Loucy (cell line): ENCODE data around the gene C1orf53.

Experiments used
- H2AFZ ChIP-seq: fragments of 200-600 bp; sonication (generic); 2 replicates; pipeline ENCODE4 v1.6.0; 2016; ENCODE audit warnings: antibody characterized with exemption, mild to moderate bottlenecking, low read length, moderate library complexity
- H3F3A ChIP-seq: fragments of 200-600 bp; 2 replicates; pipeline ENCODE4 v1.6.0; 2016; ENCODE audit warnings: antibody characterized with exemption, low read depth, mild to moderate bottlenecking
- H3K27me3 ChIP-seq: fragments of 200-600 bp; sonication (generic); 2 replicates; pipeline ENCODE4 v1.6.1; 2014; ENCODE audit warnings: low read length, mild to moderate bottlenecking; ENCODE audit not compliant: insufficient read depth, poor library complexity, severe bottlenecking
- H3K36me3 ChIP-seq: fragments of 200-600 bp; sonication (generic); 2 replicates; pipeline ENCODE4 v1.6.1; 2016; ENCODE audit warnings: low read length; ENCODE audit not compliant: insufficient read depth
- H3K4me1 ChIP-seq: fragments of 200-600 bp; sonication (generic); 2 replicates; pipeline ENCODE4 v1.5.1; 2014; ENCODE audit warnings: low read length, mild to moderate bottlenecking; ENCODE audit not compliant: insufficient read depth, poor library complexity, severe bottlenecking
- H3K4me2 ChIP-seq: fragments of 200-600 bp; sonication (generic); 2 replicates; pipeline ENCODE4 v1.6.0; 2014; ENCODE audit warnings: antibody characterized with exemption, low read length, low read depth, mild to moderate bottlenecking; ENCODE audit not compliant: poor library complexity, severe bottlenecking
- H3K4me3 ChIP-seq: fragments of 200-600 bp; sonication (generic); 2 replicates; pipeline ENCODE4 v1.5.1; 2014; ENCODE audit warnings: low read length, mild to moderate bottlenecking, mixed read lengths; ENCODE audit not compliant: poor library complexity, severe bottlenecking
- H3K79me2 ChIP-seq: fragments of 200-600 bp; sonication (generic); 2 replicates; pipeline ENCODE4 v1.6.1; 2014; ENCODE audit warnings: low read length; ENCODE audit not compliant: insufficient read depth
- H3K9ac ChIP-seq: fragments of 200-600 bp; sonication (generic); 2 replicates; pipeline ENCODE4 v1.6.0; 2014; ENCODE audit warnings: mild to moderate bottlenecking, low read depth, low read length, moderate library complexity; ENCODE audit not compliant: poor library complexity, severe bottlenecking
- H3K9me2 ChIP-seq: fragments of 200-600 bp; sonication (generic); replicated peaks from 2 replicates; pipeline ENCODE4 v1.6.1; 2016; ENCODE audit warnings: low read depth, low read length, mixed read lengths
- H3K9me3 ChIP-seq: fragments of 200-600 bp; sonication (generic); 2 replicates; pipeline ENCODE4 v1.6.1; 2014; ENCODE audit warnings: mild to moderate bottlenecking, antibody characterized with exemption, low read length, low read depth; ENCODE audit not compliant: insufficient read depth
- H4K20me1 ChIP-seq: fragments of 200-600 bp; sonication (generic); 2 replicates; pipeline ENCODE4 v1.6.0; 2014; ENCODE audit warnings: antibody characterized with exemption, low read length, mild to moderate bottlenecking; ENCODE audit not compliant: insufficient read depth, poor library complexity, severe bottlenecking
- EZH2phosphoT487 ChIP-seq: fragments of 200-600 bp; IDR thresholded peaks from 2 replicates; pipeline ENCODE4 v1.6.1; 2018; ENCODE audit warnings: antibody characterized with exemption, mild to moderate bottlenecking, moderate library complexity, borderline replicate concordance
- TF ChIP-seq, protein P1 (sequence below): fragments of 200-600 bp; sonication (generic); conservative IDR thresholded peaks from 2 replicates; pipeline ENCODE4 v1.5.1; 2014; ENCODE audit warnings: mild to moderate bottlenecking, antibody characterized with exemption, low read length

Gene C1orf53

DNA sequence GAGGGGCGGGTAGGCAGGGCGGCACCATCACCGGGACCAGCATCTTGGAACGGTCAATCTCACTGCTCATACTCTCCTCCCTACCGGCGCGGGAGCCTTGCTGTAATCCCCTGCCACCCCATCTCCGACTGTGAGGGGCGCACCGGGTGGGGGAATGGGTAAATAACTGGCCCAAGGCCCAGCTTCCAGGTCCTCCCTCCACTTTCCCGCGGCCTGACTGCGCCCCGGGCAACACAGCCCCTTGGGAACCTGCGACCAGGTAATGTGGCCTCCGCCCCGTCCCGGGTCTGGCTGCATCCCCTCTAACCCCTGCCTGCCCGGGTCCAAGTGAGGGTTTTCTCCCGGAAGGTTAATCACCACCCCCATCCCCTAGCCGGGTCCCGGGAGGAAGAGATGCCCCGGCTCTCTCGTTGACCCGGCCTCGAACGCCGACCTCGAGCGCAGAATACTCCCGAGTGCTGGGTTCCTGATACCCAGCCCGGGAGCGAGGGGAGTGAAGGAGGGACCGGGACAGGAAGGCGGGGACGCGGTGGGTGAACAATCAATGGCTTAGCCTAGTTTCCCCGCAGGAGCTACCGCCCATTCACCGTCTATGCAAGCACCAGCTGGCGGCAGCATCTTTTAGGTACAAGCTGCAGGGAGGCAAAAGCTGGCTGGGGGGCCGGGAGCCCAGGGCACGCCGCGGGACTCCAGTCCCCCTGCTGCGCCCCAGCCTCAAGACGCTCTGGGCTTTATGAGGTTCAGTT lies 8.9 kb downstream of the C1orf53 start:
- no peaks in the 10 kb centered on the region for H3K9me3 ChIP-seq
- H3F3A ChIP-seq = no peaks in the 10 kb centered on the region; the same call in 1 of the 2 replicates
- no peaks in the 10 kb centered on the region for H3K36me3 ChIP-seq
- TF ChIP-seq EZH2phosphoT487 = no peak
- TF ChIP-seq, protein P1, sequence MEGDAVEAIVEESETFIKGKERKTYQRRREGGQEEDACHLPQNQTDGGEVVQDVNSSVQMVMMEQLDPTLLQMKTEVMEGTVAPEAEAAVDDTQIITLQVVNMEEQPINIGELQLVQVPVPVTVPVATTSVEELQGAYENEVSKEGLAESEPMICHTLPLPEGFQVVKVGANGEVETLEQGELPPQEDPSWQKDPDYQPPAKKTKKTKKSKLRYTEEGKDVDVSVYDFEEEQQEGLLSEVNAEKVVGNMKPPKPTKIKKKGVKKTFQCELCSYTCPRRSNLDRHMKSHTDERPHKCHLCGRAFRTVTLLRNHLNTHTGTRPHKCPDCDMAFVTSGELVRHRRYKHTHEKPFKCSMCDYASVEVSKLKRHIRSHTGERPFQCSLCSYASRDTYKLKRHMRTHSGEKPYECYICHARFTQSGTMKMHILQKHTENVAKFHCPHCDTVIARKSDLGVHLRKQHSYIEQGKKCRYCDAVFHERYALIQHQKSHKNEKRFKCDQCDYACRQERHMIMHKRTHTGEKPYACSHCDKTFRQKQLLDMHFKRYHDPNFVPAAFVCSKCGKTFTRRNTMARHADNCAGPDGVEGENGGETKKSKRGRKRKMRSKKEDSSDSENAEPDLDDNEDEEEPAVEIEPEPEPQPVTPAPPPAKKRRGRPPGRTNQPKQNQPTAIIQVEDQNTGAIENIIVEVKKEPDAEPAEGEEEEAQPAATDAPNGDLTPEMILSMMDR = no peak
- H3K79me2 ChIP-seq = no peaks in the 10 kb centered on the region
- peaks cover 15% of the 10 kb centered on the region for H3K4me1 ChIP-seq
- no peak overlapping the region for H2AFZ ChIP-seq
- no peaks in the 10 kb centered on the region for H4K20me1 ChIP-seq
- H3K9me2 ChIP-seq = no peaks in the 10 kb centered on the region
- H3K4me2 ChIP-seq = no peak overlapping the region
- H3K4me3 ChIP-seq = no peak overlapping the region
- H3K27me3 ChIP-seq = no peaks in the 10 kb centered on the region
- no peak overlapping the region for H3K9ac ChIP-seq

DNA sequence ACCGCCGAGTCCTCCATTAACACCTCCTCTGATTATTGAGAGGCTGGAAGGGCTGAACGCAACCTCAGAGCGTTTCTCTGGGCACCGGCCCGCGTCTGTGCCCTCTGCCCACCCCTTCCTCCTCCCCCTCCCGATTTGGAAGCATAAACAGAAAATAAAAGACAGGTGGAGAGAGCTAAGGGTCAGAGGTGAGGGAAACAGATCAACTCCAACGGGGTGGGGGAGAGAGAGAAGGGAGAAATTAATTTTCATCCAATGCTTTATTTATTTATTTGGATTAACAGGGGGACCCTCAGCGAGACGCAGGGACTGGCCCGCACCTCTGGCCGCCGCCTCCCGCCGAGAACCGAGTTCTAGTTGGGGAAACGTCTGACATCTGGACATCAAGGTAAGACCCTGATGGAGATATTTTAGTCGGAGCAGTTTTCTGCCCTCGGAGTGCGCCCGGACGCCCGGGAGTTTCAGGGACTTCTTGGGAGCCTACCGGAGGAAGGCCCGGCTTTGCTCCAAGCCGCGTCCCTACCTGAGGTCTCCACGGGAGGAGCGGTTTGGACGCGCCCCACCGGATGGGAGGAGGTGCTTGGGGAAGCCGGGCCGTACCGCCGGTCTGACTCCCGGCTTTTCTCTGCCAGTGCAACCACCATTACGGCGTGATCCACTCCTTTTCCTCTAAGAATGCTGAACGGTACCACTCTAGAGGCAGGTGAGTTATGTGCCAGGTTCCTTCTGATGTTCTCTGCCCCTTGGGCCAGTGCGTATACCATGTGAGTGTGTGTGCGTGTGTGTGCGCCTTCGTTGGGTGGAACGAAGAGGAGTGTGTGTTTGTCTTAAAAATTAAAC lies 9.6 kb downstream of the C1orf53 start:
- Histone ChIP-seq H3K27me3 (no peaks in the 10 kb centered on the region), H3K9ac (no peak overlapping the region), H3K79me2 (no peaks in the 10 kb centered on the region), H3F3A (no peaks in the 10 kb centered on the region), H3K4me1 (peaks cover 15% of the 10 kb centered on the region), H3K4me2 (no peak overlapping the region), H2AFZ (no peak overlapping the region), H3K4me3 (no peak overlapping the region), H3K36me3 (no peaks in the 10 kb centered on the region), H3K9me2 (no peaks in the 10 kb centered on the region), H3K9me3 (no peaks in the 10 kb centered on the region), H4K20me1 (no peaks in the 10 kb centered on the region)
- TF ChIP-seq, protein P1 = no peak
- no peak for TF ChIP-seq EZH2phosphoT487

- H3K4me3 ChIP-seq = no peak overlapping the region
- no peak overlapping the region for H3K4me2 ChIP-seq
- H3K27me3 ChIP-seq = no peaks in the 10 kb centered on the region
Observed at GRCh38 chr1:197912739-197913494, 10.5 kb downstream of the C1orf53 start.

More at GRCh38 chr1:197912739-197913494, 10.5 kb downstream of the C1orf53 start:
- no peaks in the 10 kb centered on the region for H3K9me2 ChIP-seq
- no peaks in the 10 kb centered on the region for H3K36me3 ChIP-seq
- no peaks in the 10 kb centered on the region for H4K20me1 ChIP-seq
- no peak for TF ChIP-seq EZH2phosphoT487
- TF ChIP-seq, protein P1 = no peak
- no peaks in the 10 kb centered on the region for H3K9me3 ChIP-seq
- peaks cover 15% of the 10 kb centered on the region for H3K4me1 ChIP-seq
- no peaks in the 10 kb centered on the region for H3F3A ChIP-seq
- H3K9ac ChIP-seq = no peak overlapping the region
- H3K79me2 ChIP-seq = no peaks in the 10 kb centered on the region
- H2AFZ ChIP-seq = no peak overlapping the region
